ENCODE data around the gene ZNF429.

ZNF429 gene

DNA sequence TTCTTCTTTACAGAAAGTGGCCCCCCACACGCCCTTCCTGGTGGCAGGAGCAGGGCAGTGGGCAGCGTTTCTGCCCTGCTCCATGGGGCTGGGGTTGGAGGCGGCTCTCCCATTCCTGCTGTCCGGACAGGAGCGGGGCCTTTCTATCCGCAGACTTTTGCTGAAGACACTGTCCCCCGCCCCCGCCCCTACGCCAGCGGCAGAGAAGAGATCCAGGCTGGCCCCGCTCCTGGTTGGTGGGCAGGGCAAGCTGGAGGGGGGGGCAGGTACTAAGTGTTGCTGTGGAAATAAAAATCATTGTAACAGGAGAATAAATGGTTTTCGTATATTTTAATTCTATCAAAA is 81.7 kb downstream of the ZNF429 start:
- Histone ChIP-seq H3K9ac (ENCODE audit: low read length) (no peak overlapping the region), H3K4me2 (ENCODE audit: low read length) (no peak overlapping the region), H3K79me1 (ENCODE audit: low read length) (no peaks in the 10 kb centered on the region), H4K5ac (ENCODE audit: low read length) (no peak overlapping the region), H2BK5ac (ENCODE audit: low read length) (no peak overlapping the region), H4K8ac (ENCODE audit: low read depth, low read length) (no peak overlapping the region), H2AK5ac (ENCODE audit: low read length) (no peak overlapping the region), H3K18ac (ENCODE audit: low read length) (no peak overlapping the region), H3K79me2 (ENCODE audit: control insufficient read depth, insufficient read depth, low read length) (no peaks in the 10 kb centered on the region), H3K27ac (ENCODE audit: low read depth, low read length) (no peak overlapping the region), H3K56ac (ENCODE audit: low read length) (no peak overlapping the region), H3K27me3 (ENCODE audit: insufficient read depth, low read length, poor library complexity) (no peaks in the 10 kb centered on the region), H2BK120ac (ENCODE audit: low read depth, low read length) (no peak overlapping the region), H3K4ac (ENCODE audit: low read depth, low read length) (no peak overlapping the region), H3K23ac (ENCODE audit: low read length) (no peak overlapping the region), H3K4me1 (ENCODE audit: control insufficient read depth, low read depth, low read length) (no peaks in the 10 kb centered on the region), H2BK15ac (replicated peaks; ENCODE audit: low read depth) (no peak overlapping the region), H3K36me3 (ENCODE audit: control insufficient read depth, insufficient read depth, low read length) (no peaks in the 10 kb centered on the region), H3K4me3 (ENCODE audit: low read length) (no peak overlapping the region)
- peak; percentile 19 for DNase-seq
- no CpG with 5 or more reads among the region's 12 CpGs for whole genome bisulfite sequencing (ENCODE audit: extremely low coverage, insufficient coverage, low lambda C conversion rate)

DNA sequence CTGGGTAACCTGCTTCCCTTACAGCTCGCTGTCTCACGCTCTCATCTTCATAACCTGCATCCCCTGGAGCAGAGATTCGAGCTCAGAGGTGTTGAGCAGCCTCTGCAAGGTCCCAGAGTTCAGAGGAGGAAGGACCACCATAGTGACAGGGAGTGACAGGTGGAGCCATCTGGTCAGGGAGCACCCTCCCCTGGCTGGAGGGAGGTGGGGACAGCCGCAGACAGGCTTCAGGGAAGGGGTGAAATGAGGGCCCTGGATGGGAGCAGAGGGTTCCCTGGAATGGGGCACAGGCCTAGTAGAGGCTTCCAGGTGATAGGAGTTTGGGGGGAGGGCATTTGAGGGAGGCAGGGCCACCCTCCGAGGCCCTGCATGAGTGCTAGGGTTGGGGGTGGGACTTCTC is 82.1 kb downstream of the ZNF429 start:
- Histone ChIP-seq H3K9ac (ENCODE audit: low read length) (no peak overlapping the region), H3K4me3 (ENCODE audit: low read length) (no peak overlapping the region), H3K23ac (ENCODE audit: low read length) (no peak overlapping the region), H3K27me3 (ENCODE audit: insufficient read depth, low read length, poor library complexity) (no peaks in the 10 kb centered on the region), H4K8ac (ENCODE audit: low read depth, low read length) (no peak overlapping the region), H2AK5ac (ENCODE audit: low read length) (no peak overlapping the region), H3K36me3 (ENCODE audit: control insufficient read depth, insufficient read depth, low read length) (no peaks in the 10 kb centered on the region), H4K5ac (ENCODE audit: low read length) (no peak overlapping the region), H3K4ac (ENCODE audit: low read depth, low read length) (no peak overlapping the region), H3K18ac (ENCODE audit: low read length) (no peak overlapping the region), H2BK120ac (ENCODE audit: low read depth, low read length) (no peak overlapping the region), H3K4me2 (ENCODE audit: low read length) (no peak overlapping the region), H3K56ac (ENCODE audit: low read length) (no peak overlapping the region), H3K79me2 (ENCODE audit: control insufficient read depth, insufficient read depth, low read length) (no peaks in the 10 kb centered on the region), H3K27ac (ENCODE audit: low read depth, low read length) (no peak overlapping the region), H2BK15ac (replicated peaks; ENCODE audit: low read depth) (no peak overlapping the region), H3K79me1 (ENCODE audit: low read length) (no peaks in the 10 kb centered on the region), H2BK5ac (ENCODE audit: low read length) (no peak overlapping the region), H3K4me1 (ENCODE audit: control insufficient read depth, low read depth, low read length) (no peaks in the 10 kb centered on the region)
- no peak for DNase-seq
- WGBS (ENCODE audit: extremely low coverage, insufficient coverage, low lambda C conversion rate), result no CpG with 5 or more reads among the region's 5 CpGs

DNA sequence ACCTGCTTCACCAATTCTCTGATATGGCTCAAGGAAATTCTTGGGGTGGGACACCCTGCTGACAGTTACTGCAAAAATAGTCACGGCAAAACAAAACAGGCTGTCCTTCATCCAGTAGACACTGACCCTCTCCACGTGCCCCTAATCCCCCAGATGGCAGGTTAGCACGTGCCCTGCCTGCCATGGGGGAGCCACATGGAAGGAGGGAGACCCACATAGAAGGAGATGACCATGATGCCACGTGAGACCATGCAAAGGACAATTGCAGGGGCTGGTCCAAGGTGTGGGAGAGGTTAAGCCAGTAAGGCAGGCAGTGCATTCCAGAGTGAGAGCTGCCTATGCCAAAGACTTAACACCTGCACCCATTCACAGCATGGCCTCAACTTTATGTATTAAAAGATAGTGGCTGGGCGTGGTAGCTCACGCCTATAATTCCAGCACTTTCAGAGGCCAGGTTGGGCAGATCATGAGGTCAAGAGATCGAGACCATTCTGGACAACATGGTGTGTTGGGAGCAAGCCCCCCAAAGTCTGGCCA is 82.7 kb downstream of the ZNF429 start:
- Histone ChIP-seq H3K18ac (ENCODE audit: low read length) (no peak overlapping the region), H3K4me3 (ENCODE audit: low read length) (no peak overlapping the region)
- no CpG with 5 or more reads among the region's 7 CpGs for WGBS (ENCODE audit: extremely low coverage, insufficient coverage, low lambda C conversion rate)

DNA sequence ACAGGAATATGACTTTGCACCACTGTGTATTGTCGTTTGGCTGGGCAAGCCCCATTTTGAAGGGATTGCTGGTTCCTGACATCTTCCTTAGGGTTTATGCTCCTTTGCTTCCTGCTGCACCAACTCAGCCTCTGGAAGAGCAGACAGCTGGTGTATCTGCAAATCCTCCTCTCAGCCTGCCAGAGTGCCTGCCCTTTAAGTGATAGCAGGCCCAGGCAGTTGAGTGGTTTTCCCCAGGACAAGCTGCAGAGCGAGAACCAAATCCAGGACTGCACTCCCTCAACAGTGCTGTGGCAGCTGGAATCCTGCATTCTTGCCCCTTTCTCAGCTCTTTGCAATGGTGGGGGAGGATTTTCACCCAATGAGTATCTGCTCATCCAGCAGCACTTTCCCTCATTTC is 85.5 kb downstream of the ZNF429 start:
- Histone ChIP-seq H3K4ac (ENCODE audit: low read depth, low read length) (no peak overlapping the region), H2BK5ac (ENCODE audit: low read length) (no peak overlapping the region), H3K4me1 (ENCODE audit: control insufficient read depth, low read depth, low read length) (no peaks in the 10 kb centered on the region), H3K18ac (ENCODE audit: low read length) (no peak overlapping the region), H3K79me2 (ENCODE audit: control insufficient read depth, insufficient read depth, low read length) (no peaks in the 10 kb centered on the region), H3K36me3 (ENCODE audit: control insufficient read depth, insufficient read depth, low read length) (no peaks in the 10 kb centered on the region), H3K56ac (ENCODE audit: low read length) (no peak overlapping the region), H4K8ac (ENCODE audit: low read depth, low read length) (no peak overlapping the region), H2BK120ac (ENCODE audit: low read depth, low read length) (no peak overlapping the region), H3K79me1 (ENCODE audit: low read length) (no peaks in the 10 kb centered on the region), H2AK5ac (ENCODE audit: low read length) (no peak overlapping the region), H3K23ac (ENCODE audit: low read length) (no peak overlapping the region), H3K27me3 (ENCODE audit: insufficient read depth, low read length, poor library complexity) (no peaks in the 10 kb centered on the region), H3K9ac (ENCODE audit: low read length) (no peak overlapping the region), H3K4me2 (ENCODE audit: low read length) (no peak overlapping the region), H3K4me3 (ENCODE audit: low read length) (no peak overlapping the region), H4K5ac (ENCODE audit: low read length) (no peak overlapping the region), H3K27ac (ENCODE audit: low read depth, low read length) (no peak overlapping the region), H2BK15ac (replicated peaks; ENCODE audit: low read depth) (no peak overlapping the region)
- DNase-seq, result no peak
- no CpG with 5 or more reads among the region's 2 CpGs for WGBS (ENCODE audit: extremely low coverage, insufficient coverage, low lambda C conversion rate)

More for the DNA sequence above, 82.7 kb downstream of the ZNF429 start:
- no peaks in the 10 kb centered on the region for H3K79me1 ChIP-seq (ENCODE audit: low read length)
- no peaks in the 10 kb centered on the region for H3K79me2 ChIP-seq (ENCODE audit: control insufficient read depth, insufficient read depth, low read length)
- no peak overlapping the region for H4K5ac ChIP-seq (ENCODE audit: low read length)
- no peak overlapping the region for H2BK15ac ChIP-seq (replicated peaks; ENCODE audit: low read depth)
- H2BK5ac ChIP-seq (ENCODE audit: low read length), result no peak overlapping the region
- no peak overlapping the region for H3K9ac ChIP-seq (ENCODE audit: low read length)
- H2AK5ac ChIP-seq (ENCODE audit: low read length), result no peak overlapping the region
- no peak overlapping the region for H3K23ac ChIP-seq (ENCODE audit: low read length)
- no peaks in the 10 kb centered on the region for H3K27me3 ChIP-seq (ENCODE audit: insufficient read depth, low read length, poor library complexity)
- no peak overlapping the region for H3K4me2 ChIP-seq (ENCODE audit: low read length)
- H2BK120ac ChIP-seq (ENCODE audit: low read depth, low read length), result no peak overlapping the region
- no peak overlapping the region for H3K4ac ChIP-seq (ENCODE audit: low read depth, low read length)
- no peak overlapping the region for H4K8ac ChIP-seq (ENCODE audit: low read depth, low read length)
- no peak for DNase-seq
- no peaks in the 10 kb centered on the region for H3K36me3 ChIP-seq (ENCODE audit: control insufficient read depth, insufficient read depth, low read length)
- H3K56ac ChIP-seq (ENCODE audit: low read length), result no peak overlapping the region
- H3K4me1 ChIP-seq (ENCODE audit: control insufficient read depth, low read depth, low read length), result no peaks in the 10 kb centered on the region
- no peak overlapping the region for H3K27ac ChIP-seq (ENCODE audit: low read depth, low read length)

DNA sequence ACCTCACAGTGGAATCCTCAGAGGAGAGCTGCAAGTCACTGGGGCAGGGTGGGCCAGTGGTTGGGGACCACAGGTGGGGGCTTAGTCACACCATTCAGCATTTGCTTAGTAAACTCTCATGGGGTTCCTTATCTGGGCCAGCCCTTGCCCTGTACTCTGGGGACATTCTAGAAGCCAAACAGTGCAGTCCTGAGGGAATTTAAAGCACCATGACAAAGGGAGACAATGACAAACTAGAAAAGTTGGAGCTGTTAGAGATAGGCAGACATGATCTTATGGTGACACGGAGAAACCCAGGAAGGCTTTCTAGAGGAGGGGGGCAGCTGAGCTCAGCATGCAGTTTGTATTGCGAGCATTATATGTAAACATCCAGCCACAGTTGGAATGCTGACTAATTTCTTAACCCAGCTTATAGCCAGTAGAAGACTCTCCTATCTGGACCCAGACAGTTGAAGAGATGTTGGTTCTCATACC is 87.6 kb downstream of the ZNF429 start:
- Histone ChIP-seq H3K4me2 (ENCODE audit: low read length) (no peak overlapping the region), H3K56ac (ENCODE audit: low read length) (no peak overlapping the region), H3K4me3 (ENCODE audit: low read length) (no peak overlapping the region), H3K4me1 (ENCODE audit: control insufficient read depth, low read depth, low read length) (no peaks in the 10 kb centered on the region), H3K4ac (ENCODE audit: low read depth, low read length) (no peak overlapping the region), H3K23ac (ENCODE audit: low read length) (no peak overlapping the region), H3K79me1 (ENCODE audit: low read length) (no peaks in the 10 kb centered on the region), H2AK5ac (ENCODE audit: low read length) (no peak overlapping the region), H3K27me3 (ENCODE audit: insufficient read depth, low read length, poor library complexity) (no peaks in the 10 kb centered on the region), H3K27ac (ENCODE audit: low read depth, low read length) (no peak overlapping the region), H2BK5ac (ENCODE audit: low read length) (no peak overlapping the region), H3K18ac (ENCODE audit: low read length) (no peak overlapping the region), H3K36me3 (ENCODE audit: control insufficient read depth, insufficient read depth, low read length) (no peaks in the 10 kb centered on the region), H4K5ac (ENCODE audit: low read length) (no peak overlapping the region), H4K8ac (ENCODE audit: low read depth, low read length) (no peak overlapping the region), H3K79me2 (ENCODE audit: control insufficient read depth, insufficient read depth, low read length) (no peaks in the 10 kb centered on the region), H3K9ac (ENCODE audit: low read length) (no peak overlapping the region), H2BK120ac (ENCODE audit: low read depth, low read length) (no peak overlapping the region), H2BK15ac (replicated peaks; ENCODE audit: low read depth) (no peak overlapping the region)
- DNase-seq, result no peak
- no CpG with 5 or more reads among the region's 2 CpGs for WGBS (ENCODE audit: extremely low coverage, insufficient coverage, low lambda C conversion rate)

DNA sequence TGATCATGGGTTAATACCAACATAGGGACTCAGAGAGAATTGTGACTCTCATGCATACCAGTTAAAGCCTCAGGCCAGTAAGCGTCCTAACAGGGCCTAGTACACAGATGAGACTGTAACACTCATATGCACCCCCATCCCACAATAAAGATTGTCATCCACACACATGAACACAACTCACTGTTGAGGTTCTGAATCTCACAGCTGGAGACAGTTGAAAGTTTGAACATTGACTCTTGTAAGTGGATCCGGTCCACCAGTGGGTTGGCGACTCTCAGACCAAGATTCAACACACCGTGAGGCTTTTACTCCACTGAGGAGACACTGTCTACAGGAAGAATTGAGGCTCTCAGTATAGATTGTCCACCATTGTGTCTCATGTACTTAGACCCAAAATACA is 88.1 kb downstream of the ZNF429 start:
- Histone ChIP-seq H3K36me3 (ENCODE audit: control insufficient read depth, insufficient read depth, low read length) (no peaks in the 10 kb centered on the region), H3K79me1 (ENCODE audit: low read length) (no peaks in the 10 kb centered on the region), H3K27me3 (ENCODE audit: insufficient read depth, low read length, poor library complexity) (no peaks in the 10 kb centered on the region), H3K18ac (ENCODE audit: low read length) (no peak overlapping the region), H3K4me1 (ENCODE audit: control insufficient read depth, low read depth, low read length) (no peaks in the 10 kb centered on the region), H3K27ac (ENCODE audit: low read depth, low read length) (no peak overlapping the region), H3K4me2 (ENCODE audit: low read length) (no peak overlapping the region), H2AK5ac (ENCODE audit: low read length) (no peak overlapping the region), H4K8ac (ENCODE audit: low read depth, low read length) (no peak overlapping the region), H3K23ac (ENCODE audit: low read length) (no peak overlapping the region), H2BK120ac (ENCODE audit: low read depth, low read length) (no peak overlapping the region), H3K4me3 (ENCODE audit: low read length) (no peak overlapping the region), H2BK5ac (ENCODE audit: low read length) (no peak overlapping the region), H3K56ac (ENCODE audit: low read length) (no peak overlapping the region), H4K5ac (ENCODE audit: low read length) (no peak overlapping the region), H2BK15ac (replicated peaks; ENCODE audit: low read depth) (no peak overlapping the region), H3K79me2 (ENCODE audit: control insufficient read depth, insufficient read depth, low read length) (no peaks in the 10 kb centered on the region), H3K4ac (ENCODE audit: low read depth, low read length) (no peak overlapping the region), H3K9ac (ENCODE audit: low read length) (no peak overlapping the region)
- no CpG with 5 or more reads among the region's 4 CpGs for WGBS (ENCODE audit: extremely low coverage, insufficient coverage, low lambda C conversion rate)
- no peak for DNase-seq
